HG03575 (cell line): Measurements from ENCODE around the gene DPM2.

Source experiments
- ATAC-seq: cut with Tn5 transposase; IDR thresholded peaks from one replicate; pipeline ENCODE4 v1.9.1; 2021; ENCODE audit not compliant: unreplicated experiment, insufficient number of reproducible peaks, low FRiP score; ENCODE audit errors: extremely low read depth

DPM2 gene

DNA sequence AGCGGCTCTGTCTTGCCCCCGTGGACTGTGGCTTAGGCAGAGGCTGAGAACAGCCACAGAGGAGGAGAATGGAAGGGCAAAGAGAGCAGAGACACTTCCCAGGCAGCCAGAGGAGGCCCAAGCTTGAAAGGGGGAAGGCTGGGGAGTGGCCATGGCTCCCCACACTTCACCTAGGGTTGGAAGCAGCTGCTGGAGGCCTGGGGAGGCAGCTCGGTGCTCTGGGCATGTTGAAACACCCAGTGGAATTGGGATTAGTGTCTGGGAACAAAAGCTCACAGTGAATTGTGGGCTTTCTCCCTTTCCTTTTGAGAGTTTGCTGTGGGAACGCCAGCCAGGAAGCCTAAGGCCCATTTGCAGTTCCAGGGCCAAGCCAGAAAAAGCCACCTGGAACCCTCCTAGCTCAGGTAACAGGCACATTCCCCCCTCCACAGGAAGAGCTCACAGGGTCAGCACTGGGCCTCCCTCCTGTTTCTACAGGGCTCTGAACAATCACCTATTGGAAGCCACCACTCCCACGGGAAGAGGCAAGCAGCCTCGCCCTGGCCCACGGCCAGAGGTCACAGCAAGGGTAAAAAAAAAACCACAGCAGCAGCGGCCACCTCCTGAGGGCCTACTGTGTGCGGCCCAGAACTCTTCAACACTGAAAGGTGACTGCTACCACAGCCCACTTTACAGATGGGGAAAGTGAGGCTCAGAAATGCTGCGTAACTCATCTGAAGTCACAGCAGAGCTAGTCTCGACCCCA lies 22.9 kb upstream of the DPM2 start:
- ATAC-seq: no peak

GRCh38 chr9:127959841-127960409 lies 22.3 kb upstream of the DPM2 start:
- no peak for ATAC-seq

GRCh38 chr9:127959398-127959797 lies 21.7 kb upstream of the DPM2 start:
- no peak for ATAC-seq

DNA sequence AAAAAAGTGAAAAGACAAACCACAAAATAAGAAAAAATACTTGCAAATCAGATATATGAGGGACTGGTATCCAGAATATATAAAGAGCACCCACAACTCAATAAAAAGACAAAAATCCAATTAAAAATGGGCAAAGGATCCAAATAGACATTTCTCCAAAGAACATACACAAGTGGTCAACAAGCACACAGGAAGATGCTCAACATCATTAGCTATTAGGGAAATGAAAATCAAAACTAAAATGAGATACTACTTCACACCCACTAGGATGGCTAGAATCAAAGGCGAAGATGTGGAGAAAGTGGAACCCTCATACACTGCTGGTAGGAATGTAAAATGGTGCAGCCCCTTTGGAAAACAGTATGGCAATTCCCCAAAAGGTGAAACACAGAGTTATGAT lies 21.1 kb upstream of the DPM2 start:
- ATAC-seq: no peak

DNA sequence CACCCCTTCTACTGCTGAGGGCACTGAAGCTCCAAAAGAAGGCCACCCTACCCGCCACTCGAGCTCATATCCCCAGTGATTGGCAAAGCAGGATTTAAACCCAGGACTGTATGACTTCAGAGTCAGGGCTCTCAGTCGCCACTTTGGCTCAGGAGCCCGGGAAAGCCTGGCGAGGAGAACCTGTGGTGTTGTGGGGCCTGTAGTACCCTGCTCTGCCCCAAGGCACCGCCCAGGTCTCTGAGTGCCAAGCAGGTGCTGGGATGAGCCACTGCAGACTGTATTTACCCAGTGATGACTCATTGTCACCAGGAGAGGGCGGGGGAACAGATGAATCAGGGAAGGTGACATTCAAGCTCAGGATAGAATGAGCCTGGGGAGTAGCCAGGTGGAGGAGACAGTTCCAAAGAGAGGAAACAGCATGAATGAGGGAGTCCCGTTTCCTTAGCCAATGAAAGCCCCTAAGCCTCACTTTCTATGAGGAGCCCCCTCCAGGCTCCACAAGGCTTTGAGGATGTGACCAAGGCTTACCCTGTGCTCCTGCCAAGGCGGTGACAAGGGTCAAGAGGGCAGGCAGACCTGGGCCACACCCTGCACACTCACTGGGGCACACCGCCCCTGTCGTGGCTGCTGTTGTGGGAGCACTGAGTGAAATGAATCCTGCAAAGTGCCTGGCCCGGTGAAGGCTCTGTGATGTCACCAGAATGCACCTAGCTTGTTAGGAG lies 17.8 kb upstream of the DPM2 start:
- ATAC-seq: no peak

DNA sequence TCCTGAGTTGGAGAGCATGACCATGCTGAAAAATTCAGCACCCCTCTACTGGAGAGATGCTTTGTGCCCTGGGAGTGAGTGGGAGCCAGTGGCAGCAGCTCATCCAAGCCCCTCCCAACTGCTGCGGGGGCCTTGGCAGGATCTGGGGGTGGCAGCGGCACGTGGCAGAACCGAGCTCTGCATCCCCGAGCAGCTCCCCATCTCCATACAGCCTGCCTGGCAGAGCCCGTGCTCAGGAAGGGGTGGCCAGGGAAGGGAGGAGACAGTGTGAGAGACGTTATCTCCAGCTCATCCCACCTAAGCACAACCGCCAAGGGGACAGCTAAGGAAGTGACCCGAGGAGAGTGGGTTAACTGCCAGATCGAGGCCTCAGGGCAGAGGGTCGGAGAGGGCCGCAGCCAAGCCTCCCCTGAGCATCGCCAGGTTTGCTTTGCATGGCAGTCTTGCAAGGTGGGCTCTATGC lies 17.2 kb upstream of the DPM2 start:
- ATAC-seq: no peak

DNA sequence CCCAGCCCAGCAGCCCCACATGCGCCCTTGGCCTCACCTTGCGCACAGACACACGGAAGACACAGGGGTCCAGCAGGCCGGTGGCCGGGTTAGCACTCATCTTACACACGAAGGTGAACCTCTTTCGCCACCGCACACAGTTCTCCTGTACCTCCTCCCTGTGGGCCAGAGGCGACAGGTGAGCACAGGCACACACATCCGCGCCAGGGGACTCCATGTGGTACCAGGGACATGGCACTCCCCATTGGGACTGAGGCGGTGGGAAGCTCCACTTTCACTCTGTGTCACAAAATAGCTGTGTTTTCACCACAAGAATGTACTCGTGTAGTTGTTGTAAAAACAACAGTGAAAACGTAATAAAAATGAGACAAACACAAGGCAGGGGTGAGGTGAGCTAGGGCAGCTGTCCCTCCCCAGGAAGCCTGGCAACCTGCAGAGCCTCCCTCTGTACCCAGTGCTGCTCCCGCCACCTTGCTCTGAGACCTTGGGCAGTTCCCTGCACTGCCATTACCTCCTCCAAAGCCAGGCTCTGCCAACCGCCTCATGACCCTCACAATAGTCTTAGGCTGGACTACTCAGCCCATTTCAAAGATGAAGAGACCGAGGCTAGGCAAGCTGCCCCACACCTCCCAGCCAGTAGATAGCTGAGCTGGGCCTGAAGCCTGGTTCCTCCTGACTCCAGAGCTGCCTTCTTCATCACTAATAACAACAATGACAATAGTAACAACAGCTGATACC lies 16.3 kb upstream of the DPM2 start:
- ATAC-seq: no peak

GRCh38 chr9:127953154-127953553 lies 15.5 kb upstream of the DPM2 start:
- ATAC-seq: no peak

DNA sequence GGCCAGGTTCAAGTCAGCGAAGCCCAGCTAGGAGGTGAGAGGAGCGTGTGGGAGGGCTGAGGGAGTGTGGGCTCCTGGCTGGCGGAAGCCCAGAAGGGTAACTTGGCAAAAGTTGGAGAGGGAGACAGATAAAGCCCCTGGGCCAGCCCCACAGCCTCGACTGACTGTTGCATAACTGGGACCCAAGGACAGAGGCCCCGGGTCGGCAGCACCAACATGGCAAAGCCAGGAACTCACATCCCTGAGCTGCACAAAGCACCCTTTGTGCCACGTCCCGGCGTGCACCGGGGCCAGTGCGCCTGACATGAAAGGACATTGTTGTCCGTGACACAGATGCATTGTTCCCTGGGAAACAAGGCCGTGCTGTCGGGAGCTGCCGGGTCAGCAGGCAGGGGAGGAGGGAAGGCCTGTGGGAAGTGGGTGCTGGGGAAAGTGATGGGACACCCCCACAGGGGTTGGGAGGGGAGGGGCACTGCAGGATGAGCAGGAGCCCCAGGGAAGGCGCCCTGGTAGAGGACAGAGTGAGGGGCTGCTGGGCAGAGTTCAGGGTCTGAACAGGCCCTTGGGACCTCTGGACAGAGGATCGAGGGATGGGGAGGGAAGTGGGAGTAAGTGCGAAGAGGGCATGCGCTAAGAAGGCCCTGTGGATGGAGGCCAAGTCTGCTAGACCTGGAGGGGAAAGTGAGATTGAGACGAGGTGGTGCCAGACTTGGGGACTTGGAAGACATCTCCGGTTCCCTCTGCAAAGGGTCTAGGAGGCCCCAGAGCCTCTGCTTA lies 13.0 kb upstream of the DPM2 start:
- no peak for ATAC-seq

DNA sequence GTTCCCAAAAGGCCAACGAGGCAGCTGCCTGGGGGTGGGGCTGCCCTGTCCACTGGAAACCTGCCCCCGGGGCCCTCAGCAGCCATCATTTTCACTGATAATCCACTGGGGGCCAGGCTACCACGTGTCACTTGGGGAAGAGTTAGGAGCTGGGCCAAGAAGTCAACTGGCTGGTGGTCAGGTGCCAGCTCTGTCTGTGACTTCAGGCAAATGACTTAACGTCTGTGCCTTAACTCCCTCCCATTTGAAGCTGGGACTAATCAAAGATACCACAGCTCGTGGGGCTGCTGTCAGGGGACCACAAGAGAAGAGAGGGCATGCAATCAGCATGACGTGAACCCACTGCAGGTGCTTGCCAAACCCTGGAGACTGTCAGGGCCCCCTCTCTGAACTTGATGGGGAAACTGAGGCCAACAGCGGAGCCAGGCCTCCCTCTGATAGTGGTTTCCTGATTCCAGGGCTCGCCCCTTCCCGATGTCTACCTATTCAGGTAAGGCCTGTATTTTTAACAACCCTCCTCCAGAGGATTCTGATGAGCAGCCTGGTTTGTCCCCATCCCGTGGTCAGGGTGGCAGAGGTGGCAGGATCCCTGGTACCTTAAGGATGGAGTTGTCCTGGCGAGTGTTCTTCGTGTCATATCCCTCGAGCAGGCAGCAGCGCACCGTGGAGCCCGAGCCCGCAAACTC lies 12.3 kb upstream of the DPM2 start:
- no peak for ATAC-seq

DNA sequence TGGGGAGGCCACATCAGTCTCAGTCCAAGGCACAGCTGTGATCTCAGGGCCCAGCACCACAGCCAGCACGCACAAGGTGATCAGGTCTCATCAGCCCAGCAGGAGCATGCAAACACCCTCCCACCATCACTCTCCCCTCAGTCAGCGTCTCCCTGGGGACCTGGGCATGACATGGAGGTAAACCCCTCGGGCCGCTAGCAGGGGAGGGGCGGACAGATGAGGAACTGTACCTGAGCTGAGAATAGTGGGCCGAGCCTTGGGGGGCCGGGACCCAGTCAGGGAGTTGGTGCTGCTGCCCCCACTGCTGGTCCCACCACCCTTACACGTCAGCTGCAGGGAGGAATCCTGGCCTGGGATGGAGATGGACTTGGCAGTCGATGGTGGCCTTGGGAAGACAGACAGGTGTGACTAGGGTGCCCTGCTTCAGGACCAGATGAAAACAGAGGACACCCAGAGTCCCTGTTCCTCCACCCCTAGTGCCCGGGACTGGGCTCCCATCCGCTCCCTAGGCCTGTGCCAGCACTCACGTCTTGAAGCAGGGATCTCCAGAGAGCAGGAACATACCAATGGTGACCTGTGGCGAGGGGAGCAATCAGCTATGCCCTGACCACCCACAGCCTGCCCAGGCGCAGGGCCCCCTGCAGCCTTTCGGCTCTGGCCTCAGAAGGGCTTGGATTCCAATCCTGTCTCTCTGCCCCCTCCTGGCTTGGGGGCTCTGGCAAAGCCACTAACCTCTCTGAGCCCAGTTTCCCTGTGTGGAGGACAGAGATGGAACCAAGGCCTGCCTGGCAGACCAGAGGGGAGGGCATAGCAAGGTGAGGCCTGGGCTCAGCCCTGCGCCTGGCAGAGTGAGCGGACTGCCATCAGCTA lies 10.4 kb upstream of the DPM2 start:
- ATAC-seq: no peak

- ATAC-seq: no peak
Observed at GRCh38 chr9:127946728-127947127, 9.1 kb upstream of the DPM2 start.

DNA sequence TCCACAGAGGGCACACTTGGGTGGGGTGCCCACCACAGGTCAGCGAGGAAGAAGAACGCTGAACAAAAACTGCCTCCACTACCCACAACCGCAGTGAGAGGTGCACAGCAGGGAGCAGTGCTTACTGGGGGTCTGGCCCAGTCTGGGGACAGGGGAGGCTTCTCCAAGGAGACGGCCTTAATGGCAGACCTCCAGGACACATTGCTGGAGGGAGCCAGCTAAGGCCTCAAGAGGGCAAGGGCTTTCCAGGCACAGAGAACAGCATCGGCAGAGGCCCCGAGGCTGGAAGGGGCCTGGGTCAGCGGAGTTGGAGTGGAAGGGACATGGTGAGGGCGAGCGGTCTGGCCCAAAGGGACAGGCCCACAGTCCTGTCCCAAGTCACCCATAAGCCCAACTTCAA lies 8.3 kb upstream of the DPM2 start:
- no peak for ATAC-seq

GRCh38 chr9:127945338-127945737 lies 7.7 kb upstream of the DPM2 start:
- ATAC-seq: no peak

GRCh38 chr9:127944586-127945218 lies 7.0 kb upstream of the DPM2 start:
- ATAC-seq: no peak

DNA sequence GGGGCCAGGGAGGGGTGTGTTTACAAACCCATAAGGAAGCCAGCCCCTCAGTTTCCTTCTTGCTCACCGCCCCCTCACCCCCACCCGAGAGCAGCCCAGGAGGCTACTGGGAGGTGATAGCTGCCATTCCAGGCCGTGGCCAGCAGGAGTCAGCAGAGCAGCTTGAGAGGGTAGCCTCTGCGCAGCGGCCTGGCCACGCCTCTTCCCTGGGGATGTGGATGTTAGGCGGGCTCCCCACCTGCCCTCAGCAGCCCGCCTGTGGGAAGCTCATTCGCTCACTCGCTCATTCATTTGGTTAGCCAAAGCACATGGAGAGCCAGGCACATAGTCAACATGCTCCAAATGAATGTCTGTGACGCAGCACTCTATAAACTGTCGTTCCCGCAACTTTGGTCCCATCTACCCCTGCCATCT lies 6.1 kb upstream of the DPM2 start:
- ATAC-seq: no peak

DNA sequence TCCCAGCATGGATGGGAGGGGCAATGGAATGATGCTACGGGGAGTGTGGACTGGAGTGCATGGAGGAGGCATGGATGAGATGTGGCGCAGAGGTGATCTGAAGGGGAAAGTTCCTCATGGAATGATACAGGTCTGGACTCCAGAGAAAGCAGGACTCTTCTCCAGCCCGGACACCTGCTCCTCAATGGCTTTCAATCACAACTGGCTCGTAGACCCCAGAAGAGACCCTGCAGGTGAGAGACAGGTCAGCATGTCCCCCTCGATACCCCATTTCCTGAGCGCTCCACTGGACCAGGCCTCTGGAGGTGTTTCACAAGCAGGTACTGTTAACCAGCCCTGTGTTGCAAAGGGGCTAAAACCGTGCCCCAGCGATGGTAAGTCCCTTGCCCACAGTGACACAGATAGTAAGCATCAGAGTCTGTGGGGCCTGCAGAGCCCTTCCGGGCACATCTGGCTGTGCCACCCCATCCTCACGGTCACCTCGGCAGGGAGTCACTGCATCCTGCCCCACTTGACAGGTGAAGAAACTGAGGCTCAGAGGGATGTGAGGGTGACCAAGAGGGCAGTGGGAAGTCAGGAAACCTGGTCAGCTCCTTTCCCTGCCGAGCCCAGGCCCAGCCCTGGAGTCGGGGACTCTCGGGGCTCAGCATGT lies 5.5 kb upstream of the DPM2 start:
- ATAC-seq: no peak
